Measurements from ENCODE around the gene BABAM2.

GRCh38 chr2:28305202-28305601 is 414.7 kb downstream of the BABAM2 start:
- TF ChIP-seq, protein P1, sequence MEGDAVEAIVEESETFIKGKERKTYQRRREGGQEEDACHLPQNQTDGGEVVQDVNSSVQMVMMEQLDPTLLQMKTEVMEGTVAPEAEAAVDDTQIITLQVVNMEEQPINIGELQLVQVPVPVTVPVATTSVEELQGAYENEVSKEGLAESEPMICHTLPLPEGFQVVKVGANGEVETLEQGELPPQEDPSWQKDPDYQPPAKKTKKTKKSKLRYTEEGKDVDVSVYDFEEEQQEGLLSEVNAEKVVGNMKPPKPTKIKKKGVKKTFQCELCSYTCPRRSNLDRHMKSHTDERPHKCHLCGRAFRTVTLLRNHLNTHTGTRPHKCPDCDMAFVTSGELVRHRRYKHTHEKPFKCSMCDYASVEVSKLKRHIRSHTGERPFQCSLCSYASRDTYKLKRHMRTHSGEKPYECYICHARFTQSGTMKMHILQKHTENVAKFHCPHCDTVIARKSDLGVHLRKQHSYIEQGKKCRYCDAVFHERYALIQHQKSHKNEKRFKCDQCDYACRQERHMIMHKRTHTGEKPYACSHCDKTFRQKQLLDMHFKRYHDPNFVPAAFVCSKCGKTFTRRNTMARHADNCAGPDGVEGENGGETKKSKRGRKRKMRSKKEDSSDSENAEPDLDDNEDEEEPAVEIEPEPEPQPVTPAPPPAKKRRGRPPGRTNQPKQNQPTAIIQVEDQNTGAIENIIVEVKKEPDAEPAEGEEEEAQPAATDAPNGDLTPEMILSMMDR (IDR thresholded peaks at IDR 0.05), result no peak
- TF ChIP-seq POLR2AphosphoS5 (IDR thresholded peaks at IDR 0.05), result no peak

Measured in transverse colon (tissue), 4 donors.